ENCODE measurements around the gene TAF4B.
"Not testable (repeated sequence)": the region's sequence is repeated elsewhere in the genome, so short reads cannot be mapped to it uniquely, and the experiment has no call there.

Gene TAF4B

GRCh38 chr18:26307161-26307773 is 81.0 kb downstream of the TAF4B start:
- peak; percentile 85 for DNase-seq

- DNase-seq = no peak
These were observed 83.0 kb downstream of the TAF4B start for GRCh38 chr18:26309281-26309680.

GRCh38 chr18:26312199-26312598 is 86.0 kb downstream of the TAF4B start:
- DNase-seq = no peak

- DNase-seq = no peak
These were observed 91.2 kb downstream of the TAF4B start for GRCh38 chr18:26317398-26317797.

- DNase-seq = no peak
These were observed 94.4 kb downstream of the TAF4B start for GRCh38 chr18:26320686-26321085.

- DNase-seq = no peak
These were observed 96.8 kb downstream of the TAF4B start for GRCh38 chr18:26322890-26323653.

GRCh38 chr18:26325771-26326170 is 99.5 kb downstream of the TAF4B start:
- no peak for DNase-seq

- no peak for DNase-seq
These were observed 100.8 kb downstream of the TAF4B start for GRCh38 chr18:26327062-26327461.

- no peak for DNase-seq
These were observed 106.7 kb downstream of the TAF4B start for GRCh38 chr18:26332991-26333390.

- DNase-seq = no peak
These were observed 108.9 kb downstream of the TAF4B start for GRCh38 chr18:26335156-26335555.

- no peak for DNase-seq
These were observed 109.6 kb downstream of the TAF4B start for GRCh38 chr18:26335571-26336487.

GRCh38 chr18:26336572-26336971 is 110.3 kb downstream of the TAF4B start:
- DNase-seq = no peak

GRCh38 chr18:26342646-26343045 is 116.4 kb downstream of the TAF4B start:
- DNase-seq = no peak

GRCh38 chr18:26350961-26351360 is 124.7 kb downstream of the TAF4B start:
- no peak for DNase-seq

- DNase-seq = no peak
These were observed 130.0 kb downstream of the TAF4B start for GRCh38 chr18:26356045-26356785.

- DNase-seq = no peak
These were observed 131.7 kb downstream of the TAF4B start for GRCh38 chr18:26357960-26358359.

GRCh38 chr18:26362021-26362420 is 135.8 kb downstream of the TAF4B start:
- DNase-seq = no peak

GRCh38 chr18:26367425-26367824 is 141.2 kb downstream of the TAF4B start:
- DNase-seq = no peak

- DNase-seq = no peak
These were observed 143.8 kb downstream of the TAF4B start for GRCh38 chr18:26370037-26370436.

GRCh38 chr18:26376105-26376504 is 149.9 kb downstream of the TAF4B start:
- DNase-seq = no peak

- no peak for DNase-seq
These were observed 152.5 kb downstream of the TAF4B start for GRCh38 chr18:26378701-26379100.

GRCh38 chr18:26381555-26381954 is 155.3 kb downstream of the TAF4B start:
- DNase-seq = not testable (repeated sequence)

Measured in hematopoietic multipotent progenitor cell treated with erythropoietin and hydrocortisone succinate and interleukin-3 and kit ligand, for 6 days (in vitro differentiated cells).